NCI-H510A treated with DMSO at 0.1 percent for 48 hours (cell line): Measurements from ENCODE around the gene IFI27L1.

Source experiments
- DNase-seq: peaks from one replicate; lab custom pipeline; 2025; lab: John Stamatoyannopoulos, UW

Gene IFI27L1

GRCh38 chr14:94113908-94114588, 32.9 kb downstream of the IFI27L1 start:
- DNase-seq = no peak

GRCh38 chr14:94114589-94115057, 33.5 kb downstream of the IFI27L1 start:
- DNase-seq = no peak

GRCh38 chr14:94115058-94115591, 34.0 kb downstream of the IFI27L1 start:
- DNase-seq = no peak

- DNase-seq = no peak
Observed at GRCh38 chr14:94115631-94116030, 34.5 kb downstream of the IFI27L1 start.

GRCh38 chr14:94116701-94117100, 35.6 kb downstream of the IFI27L1 start:
- DNase-seq = no peak

- no peak for DNase-seq
Observed at GRCh38 chr14:94117856-94118255, 36.7 kb downstream of the IFI27L1 start.

- no peak for DNase-seq
Observed at GRCh38 chr14:94119071-94119470, 38.0 kb downstream of the IFI27L1 start.

- DNase-seq = no peak
Observed at GRCh38 chr14:94120667-94121340, 39.7 kb downstream of the IFI27L1 start.

- no peak for DNase-seq
Observed at GRCh38 chr14:94121485-94121884, 40.4 kb downstream of the IFI27L1 start.

- DNase-seq = no peak
Observed at GRCh38 chr14:94122438-94122837, 41.3 kb downstream of the IFI27L1 start.

- DNase-seq = no peak
Observed at GRCh38 chr14:94123296-94123695, 42.2 kb downstream of the IFI27L1 start.

- no peak for DNase-seq
Observed at GRCh38 chr14:94123868-94124267, 42.8 kb downstream of the IFI27L1 start.

GRCh38 chr14:94124582-94125377, 43.7 kb downstream of the IFI27L1 start:
- DNase-seq = no peak

GRCh38 chr14:94125659-94126418, 44.7 kb downstream of the IFI27L1 start:
- DNase-seq = no peak

GRCh38 chr14:94126419-94126677, 45.2 kb downstream of the IFI27L1 start:
- no peak for DNase-seq

- DNase-seq = no peak
Observed at GRCh38 chr14:94126800-94127199, 45.7 kb downstream of the IFI27L1 start.

GRCh38 chr14:94127330-94127729, 46.2 kb downstream of the IFI27L1 start:
- DNase-seq = no peak

- DNase-seq = no peak
Observed at GRCh38 chr14:94128216-94128839, 47.2 kb downstream of the IFI27L1 start.

- peak; percentile 86 for DNase-seq
Observed at GRCh38 chr14:94129111-94129757, 48.1 kb downstream of the IFI27L1 start, which contains the start of gene IFI27L2. IFI27L2 (minus strand) TSS chr14:94129604; CDS start chr14:94129564, 40 bp downstream.

- peak; percentile 51 for DNase-seq
Observed at GRCh38 chr14:94129758-94130414, 48.8 kb downstream of the IFI27L1 start.
